ENCODE results near the gene NUP133. TPM values are rescaled to one million over a fixed set of nuclear protein-coding genes. Genes with fewer than 3 reads are reported as not detected.

NUP133 gene
- total and polyA plus RNA-seq, 2 donors (not counting 3 experiments of a cell fraction or from before 2014, with no cell fraction given): 13.4 to 43.2 TPM

DNA sequence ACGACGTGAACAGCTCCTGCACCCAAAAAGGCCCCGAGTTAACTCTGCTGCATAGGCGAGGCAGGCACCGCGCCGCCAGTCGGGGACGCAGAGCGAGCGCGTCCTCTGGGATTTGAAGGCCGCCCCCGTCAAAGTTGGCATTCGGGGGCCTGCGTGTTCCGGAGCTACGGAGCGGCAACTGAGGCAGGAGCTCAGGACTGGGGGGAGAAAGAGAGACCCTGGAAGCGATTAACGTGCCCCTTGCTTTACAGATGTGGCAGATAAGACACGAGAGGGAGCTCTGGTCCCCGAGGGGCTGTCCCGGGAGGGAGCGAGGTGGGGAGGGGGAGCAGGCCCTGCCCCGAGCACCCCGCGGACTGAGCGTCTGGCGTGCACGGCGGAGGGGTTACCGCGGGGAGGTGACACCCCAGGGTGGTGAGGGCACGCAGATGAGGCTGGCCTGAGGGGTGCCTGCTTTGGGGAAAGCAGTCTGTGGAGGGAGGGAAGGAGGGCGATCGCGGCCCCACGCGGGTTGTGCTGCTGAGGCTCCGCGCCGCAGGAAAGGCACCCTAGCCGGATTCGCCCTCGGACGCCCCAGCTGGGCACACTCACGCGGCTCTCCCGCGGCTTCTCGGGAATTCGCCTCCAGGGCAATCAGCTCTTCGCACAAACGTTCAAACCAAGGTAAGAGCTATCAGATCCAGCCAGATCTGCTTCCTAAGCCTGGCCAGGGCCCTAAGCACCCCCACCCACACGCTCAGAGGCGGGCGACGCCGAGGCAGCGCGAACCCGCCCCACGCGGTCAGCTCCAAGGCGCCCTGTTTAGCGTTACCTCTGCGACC lies 100.7 kb downstream of the NUP133 start:
- FAIRE-seq: no peak
- TF ChIP-seq JUN (IDR thresholded peaks at IDR 0.05; ENCODE audit: borderline replicate concordance, insufficient read depth, insufficient read length, low read depth) (no peak), EZH2 (IDR thresholded peaks at IDR 0.05; ENCODE audit: borderline replicate concordance, low read depth, low read length, severe bottlenecking) (no peak), POLR2A (IDR thresholded peaks at IDR 0.05; ENCODE audit: low read depth, low read length) (no peak), POLR2AphosphoS5 (IDR thresholded peaks at IDR 0.05; ENCODE audit: insufficient read depth, low read depth, low read length) (no peak), GATA2 (IDR thresholded peaks at IDR 0.05; ENCODE audit: insufficient read depth, insufficient read length, low read depth, low read length) (no peak), MYC (IDR thresholded peaks at IDR 0.05; ENCODE audit: low read depth, low read length) (no peak), FOS (IDR thresholded peaks at IDR 0.05; ENCODE audit: borderline replicate concordance, insufficient read depth, low read length) (no peak)
- TF ChIP-seq, protein P1, sequence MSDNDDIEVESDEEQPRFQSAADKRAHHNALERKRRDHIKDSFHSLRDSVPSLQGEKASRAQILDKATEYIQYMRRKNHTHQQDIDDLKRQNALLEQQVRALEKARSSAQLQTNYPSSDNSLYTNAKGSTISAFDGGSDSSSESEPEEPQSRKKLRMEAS (IDR thresholded peaks at IDR 0.05; ENCODE audit: insufficient read depth, insufficient read length): no peak
- TF ChIP-seq, protein P2, sequence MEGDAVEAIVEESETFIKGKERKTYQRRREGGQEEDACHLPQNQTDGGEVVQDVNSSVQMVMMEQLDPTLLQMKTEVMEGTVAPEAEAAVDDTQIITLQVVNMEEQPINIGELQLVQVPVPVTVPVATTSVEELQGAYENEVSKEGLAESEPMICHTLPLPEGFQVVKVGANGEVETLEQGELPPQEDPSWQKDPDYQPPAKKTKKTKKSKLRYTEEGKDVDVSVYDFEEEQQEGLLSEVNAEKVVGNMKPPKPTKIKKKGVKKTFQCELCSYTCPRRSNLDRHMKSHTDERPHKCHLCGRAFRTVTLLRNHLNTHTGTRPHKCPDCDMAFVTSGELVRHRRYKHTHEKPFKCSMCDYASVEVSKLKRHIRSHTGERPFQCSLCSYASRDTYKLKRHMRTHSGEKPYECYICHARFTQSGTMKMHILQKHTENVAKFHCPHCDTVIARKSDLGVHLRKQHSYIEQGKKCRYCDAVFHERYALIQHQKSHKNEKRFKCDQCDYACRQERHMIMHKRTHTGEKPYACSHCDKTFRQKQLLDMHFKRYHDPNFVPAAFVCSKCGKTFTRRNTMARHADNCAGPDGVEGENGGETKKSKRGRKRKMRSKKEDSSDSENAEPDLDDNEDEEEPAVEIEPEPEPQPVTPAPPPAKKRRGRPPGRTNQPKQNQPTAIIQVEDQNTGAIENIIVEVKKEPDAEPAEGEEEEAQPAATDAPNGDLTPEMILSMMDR (IDR thresholded peaks at IDR 0.05; ENCODE audit: extremely low read depth in 1 of 2, insufficient read depth in 1 of 2, low read depth in 1 of 2, low read length in 2 of 2): no peak
- Histone ChIP-seq H2AFZ (ENCODE audit: low read depth, low read length) (no peak overlapping the region), H3K9me1 (replicated peaks; ENCODE audit: control insufficient read depth, extremely low read depth, insufficient read depth, low read length) (no peaks in the 10 kb centered on the region), H3K4me3 (replicated peaks in 1 of 3; ENCODE audit: insufficient read depth in 1 of 3, low read depth in 1 of 3, low read length in 3 of 3) (no peak overlapping the region), H4K20me1 (replicated peaks; ENCODE audit: control insufficient read depth, extremely low read depth, insufficient read depth, low read length) (no peaks in the 10 kb centered on the region), H3K27me3 (ENCODE audit: control insufficient read depth in 2 of 2, insufficient read depth in 2 of 2, low read length in 2 of 2) (peaks cover 36 to 37% of the 10 kb centered on the region in 2 experiments), H3K36me3 (ENCODE audit: control insufficient read depth in 2 of 2, extremely low read depth in 1 of 2, insufficient read depth in 2 of 2, low read length in 2 of 2) (no peaks in the 10 kb centered on the region), H3K79me2 (ENCODE audit: control insufficient read depth, insufficient read depth, low read length) (no peaks in the 10 kb centered on the region), H3K27ac (ENCODE audit: insufficient read depth, low read depth, low read length) (no peak overlapping the region), H3K9me3 (replicated peaks; ENCODE audit: control insufficient read depth, insufficient read depth, low read length) (no peaks in the 10 kb centered on the region), H3K4me2 (ENCODE audit: insufficient read depth, low read length) (no peak overlapping the region), H3K9ac (replicated peaks; ENCODE audit: extremely low read depth, insufficient read depth, low read length) (no peak overlapping the region), H3K4me1 (ENCODE audit: control insufficient read depth, extremely low read depth, insufficient read depth, low read length) (no peaks in the 10 kb centered on the region)
- BruUV-seq (replicated peaks): no TSS peak
- ChIA-PET POLR2A (interaction anchor here (1.2 kb wide), 1 partner anchor 23 kb away, joined by 3 read pairs; no protein-coding TSS in a partner anchor), CTCF (interaction anchor here (1.0 to 2.1 kb wide), 2 partner anchors 10 to 13 kb away, joined by 3 to 6 read pairs; no protein-coding TSS in a partner anchor)
- dilution Hi-C loops (cut with MboI; ENCODE audit: extremely low pct_ligation_motif_present, low sequenced_read_pairs) (no loop called here), intact Hi-C loops (cut with micrococcal nuclease) (no loop called here)
- no peak for DNase-seq (ENCODE audit: low read depth, low spot score)

All from endothelial cell of umbilical vein (primary cell).